GM18861 (cell line): Measurements from ENCODE around the gene MYH11.
A peak's percentile ranks its signal among the peaks of the same experiment; 100 is the strongest.

Experiments used
- ATAC-seq: cut with Tn5 transposase; IDR thresholded peaks from one replicate; pipeline ENCODE4 v1.9.1; 2021; ENCODE audit not compliant: unreplicated experiment

The MYH11 gene

DNA sequence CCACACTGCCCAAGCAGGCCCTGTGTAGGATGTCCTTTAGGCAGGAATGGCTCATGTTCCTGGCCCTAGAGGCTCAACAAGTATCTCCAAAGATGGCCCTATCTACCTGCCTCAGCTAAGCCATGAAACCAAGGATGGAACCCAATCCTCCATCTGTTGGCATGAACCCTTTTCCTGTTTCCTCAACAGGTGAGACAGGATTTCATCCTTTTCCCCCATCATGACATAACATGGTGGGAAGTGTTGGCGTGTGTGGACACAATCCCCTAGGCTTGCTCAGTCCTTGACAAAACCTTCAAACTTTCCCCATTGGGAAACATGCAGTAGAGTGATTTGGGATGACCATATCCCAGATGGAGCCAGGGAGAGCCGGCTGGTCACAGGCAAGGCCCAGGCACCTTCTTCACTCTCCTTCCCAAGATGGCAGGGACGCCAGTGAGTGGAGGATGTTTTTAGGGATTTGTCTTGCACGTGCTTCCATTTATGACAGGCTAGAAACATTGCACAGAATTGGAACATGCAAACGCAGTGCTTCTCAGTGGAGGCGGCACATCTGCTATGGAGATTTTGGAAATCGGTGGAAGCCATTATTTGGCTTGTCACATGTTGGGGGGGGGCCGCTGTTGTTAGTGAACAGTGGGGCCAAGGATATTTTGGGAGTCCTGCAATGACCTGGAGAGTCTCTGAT, 77.0 kb downstream of the MYH11 start:
- ATAC-seq = no peak

DNA sequence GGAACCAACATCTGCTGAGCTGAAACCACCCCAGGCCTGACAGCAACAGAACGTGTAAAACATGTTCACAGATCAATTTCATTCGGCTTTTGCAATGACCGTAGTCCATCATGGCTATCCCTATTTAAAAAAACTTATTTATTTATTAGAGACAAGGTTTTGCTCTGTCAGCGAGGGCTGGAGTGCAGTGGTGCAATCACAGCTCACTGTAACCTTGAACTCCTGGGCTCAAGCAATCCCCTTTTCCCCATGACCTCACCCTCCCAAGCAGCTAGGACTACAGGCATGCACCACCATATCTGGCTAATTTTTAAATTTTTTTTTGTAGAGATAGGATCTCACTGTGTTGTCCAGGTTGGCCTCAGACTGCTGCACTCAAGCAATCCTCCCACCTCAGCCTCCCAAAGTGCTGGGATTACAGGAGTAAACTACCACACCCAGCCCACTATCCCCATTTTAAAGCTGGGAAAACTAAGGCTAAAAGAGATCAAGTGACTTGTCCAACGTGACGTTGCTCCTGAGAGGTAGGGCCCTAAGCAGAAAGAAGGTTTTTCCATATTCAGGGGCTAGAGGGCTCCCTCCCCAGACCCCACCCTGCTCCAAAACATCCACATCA, 77.7 kb downstream of the MYH11 start:
- ATAC-seq = no peak

DNA sequence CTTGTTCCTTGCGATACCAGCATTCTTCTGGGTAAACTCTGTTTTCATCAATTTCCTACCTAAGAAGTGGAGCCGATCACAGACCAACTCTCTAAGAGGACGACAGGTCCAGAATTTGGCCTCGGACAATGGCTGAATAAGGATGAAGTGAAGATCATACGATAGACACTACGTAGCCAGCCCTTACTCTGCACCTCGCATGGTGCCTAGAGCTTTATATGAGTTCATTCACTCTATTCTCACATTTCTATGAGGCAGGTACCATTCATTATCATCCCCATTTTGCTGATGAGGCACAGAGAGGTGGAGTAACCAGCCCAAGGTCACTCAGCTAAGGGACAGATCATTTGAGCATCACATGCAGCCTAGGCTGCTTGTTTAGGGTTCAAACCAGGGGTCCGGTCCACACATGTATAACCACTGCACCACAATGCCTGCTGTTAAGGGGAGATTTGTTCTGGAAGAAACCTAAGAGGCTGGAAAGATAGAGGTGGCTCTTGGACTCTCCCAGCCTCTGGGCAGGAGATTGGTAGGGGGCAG, 78.6 kb downstream of the MYH11 start:
- ATAC-seq = no peak

DNA sequence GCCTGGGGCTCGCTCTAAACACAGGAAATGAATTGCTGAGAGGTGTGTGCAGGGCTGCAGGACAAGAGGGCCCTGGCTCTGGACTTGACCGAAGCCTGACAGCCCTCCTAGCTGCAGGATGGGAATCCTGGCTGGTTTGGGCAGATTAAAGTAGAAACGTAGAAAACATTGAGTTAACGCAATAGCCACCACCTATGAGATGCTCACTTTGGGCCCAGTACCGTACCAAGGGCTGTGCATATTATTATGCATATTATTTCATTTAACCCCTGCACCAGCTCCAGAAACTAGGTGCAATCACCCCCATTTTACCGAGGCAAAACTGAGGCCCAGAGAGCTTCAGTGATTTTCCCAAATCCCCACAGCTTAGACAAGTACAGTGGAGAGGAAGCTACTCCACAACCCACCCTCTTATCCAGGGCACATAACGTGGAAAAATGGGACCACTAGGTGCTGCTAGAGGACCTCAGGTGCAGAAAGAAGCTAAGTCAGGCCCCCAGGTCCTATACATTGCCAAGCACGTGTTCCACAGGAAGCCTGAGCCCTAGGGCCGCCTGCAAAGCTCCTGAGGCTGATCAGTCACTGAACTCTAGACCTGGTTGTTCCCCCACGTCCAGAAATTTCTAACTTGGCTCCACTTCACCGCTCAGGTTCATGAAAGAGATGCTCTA, 79.2 kb downstream of the MYH11 start:
- ATAC-seq = no peak

DNA sequence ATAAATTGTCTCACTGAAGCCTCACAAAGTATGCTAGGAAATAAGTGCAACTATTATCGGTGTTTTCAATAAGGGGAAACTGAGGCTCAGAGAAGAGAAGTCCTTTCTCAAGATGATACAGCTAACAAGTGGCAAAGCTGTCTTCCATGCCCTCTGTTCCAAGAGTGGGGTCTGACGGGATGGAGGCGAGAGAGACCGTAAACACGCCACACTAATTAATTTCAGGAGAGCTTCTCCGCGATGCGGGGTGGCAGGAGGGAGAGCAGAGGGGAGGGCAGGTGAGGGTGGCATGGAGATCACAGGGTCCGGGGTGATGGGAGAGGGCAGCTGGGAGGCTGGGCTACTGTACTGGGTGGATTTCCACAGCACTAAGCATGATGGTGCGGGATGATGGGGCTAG, 80.3 kb downstream of the MYH11 start:
- no peak for ATAC-seq

DNA sequence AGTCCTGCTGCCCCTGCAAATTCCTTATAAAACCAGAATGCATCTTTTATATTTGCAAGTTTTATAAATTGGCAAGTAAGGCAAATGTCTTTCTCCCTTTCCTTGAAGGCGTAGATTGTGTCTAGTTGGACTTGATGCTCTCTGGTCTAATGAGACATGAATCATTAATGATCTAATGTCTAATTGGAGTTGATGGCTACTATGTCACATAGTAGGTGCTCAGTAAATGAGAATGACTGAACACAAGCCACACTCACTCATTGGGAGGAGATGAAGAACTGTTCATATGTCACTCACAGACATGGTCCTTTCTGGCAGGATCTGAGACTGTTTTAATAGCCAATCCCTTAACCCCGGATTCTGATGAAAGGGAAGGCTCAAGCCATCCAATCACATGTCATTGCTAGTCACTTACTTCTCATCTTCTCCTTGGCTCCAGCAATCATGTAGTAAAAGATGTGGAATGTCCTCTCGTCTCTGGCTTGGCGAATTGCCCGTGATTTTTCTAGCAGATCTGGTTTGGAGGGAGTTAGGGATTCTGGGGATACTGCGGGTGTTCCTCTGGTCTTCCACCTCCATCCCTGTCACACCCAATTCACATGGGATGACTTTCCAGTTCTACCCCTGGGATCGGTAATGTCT, 81.0 kb downstream of the MYH11 start:
- ATAC-seq = no peak

DNA sequence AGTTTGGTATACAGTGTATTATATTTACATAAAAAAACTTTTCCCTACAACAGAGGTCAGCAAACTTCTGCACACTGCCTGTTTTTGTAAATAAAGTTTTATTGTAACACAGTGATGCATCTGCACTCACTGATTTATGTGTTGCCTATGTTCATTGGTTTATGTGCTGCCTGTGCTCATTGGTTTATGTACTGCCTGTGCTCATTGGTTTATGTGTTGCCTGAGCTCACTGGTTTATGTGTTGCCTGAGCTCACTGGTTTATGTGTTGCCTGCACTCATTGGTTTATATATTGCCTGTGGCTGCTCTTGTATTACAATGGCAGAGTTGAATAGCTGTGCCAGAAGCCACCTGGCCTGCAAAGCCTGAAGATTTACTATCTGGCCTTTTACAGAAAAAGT, 81.6 kb downstream of the MYH11 start:
- ATAC-seq = no peak

DNA sequence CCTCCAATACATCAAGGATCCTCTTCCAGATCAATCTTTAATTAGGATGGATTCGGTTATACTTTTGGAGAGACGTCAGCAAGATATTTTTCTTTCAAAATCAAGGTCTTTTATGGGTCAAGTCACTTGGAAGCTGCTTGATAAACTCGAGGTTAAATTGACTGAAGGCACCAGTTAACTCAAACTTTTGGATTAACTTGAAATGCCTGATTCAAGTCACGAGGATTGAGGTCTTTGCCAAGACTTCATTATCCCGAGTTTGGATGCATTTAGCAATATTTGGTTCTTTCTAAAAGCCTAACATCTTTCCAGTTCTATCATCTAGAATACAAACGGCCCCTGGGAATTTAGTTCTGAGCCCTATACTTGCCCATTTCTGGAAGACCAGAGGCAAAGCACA, 82.9 kb downstream of the MYH11 start:
- ATAC-seq = no peak

DNA sequence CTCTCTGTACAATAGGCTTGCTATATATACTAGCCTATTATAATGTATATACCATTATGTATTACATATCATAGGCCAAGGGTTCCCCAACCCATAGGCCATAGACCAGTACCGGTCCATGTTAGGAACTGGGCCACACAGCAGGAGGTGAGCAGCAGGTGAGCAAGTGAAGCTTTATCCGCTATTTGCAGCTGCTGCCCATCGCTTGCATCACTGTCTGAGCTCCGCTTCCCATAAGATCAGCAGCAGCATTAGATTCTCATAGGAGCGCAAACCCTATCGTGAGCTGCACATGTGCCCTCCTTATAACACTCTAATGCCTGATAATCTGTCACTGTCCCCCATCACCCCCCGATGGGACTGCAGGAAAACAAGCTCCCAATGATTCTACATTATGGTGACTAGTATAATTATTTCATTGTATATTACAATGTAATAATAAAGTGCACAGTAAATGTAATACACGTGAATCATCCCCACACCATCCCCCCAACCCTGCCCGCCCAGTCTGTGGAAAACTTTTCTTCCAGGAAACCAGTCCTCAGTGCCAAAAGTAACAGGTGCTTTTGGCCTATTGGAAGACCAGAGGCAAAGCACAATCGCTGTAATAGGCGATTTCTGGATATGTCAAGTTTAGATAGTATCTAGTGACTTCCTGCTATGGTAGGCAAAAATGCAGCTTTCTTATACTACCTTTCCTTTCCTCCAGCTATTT, 84.1 kb downstream of the MYH11 start:
- no peak for ATAC-seq

DNA sequence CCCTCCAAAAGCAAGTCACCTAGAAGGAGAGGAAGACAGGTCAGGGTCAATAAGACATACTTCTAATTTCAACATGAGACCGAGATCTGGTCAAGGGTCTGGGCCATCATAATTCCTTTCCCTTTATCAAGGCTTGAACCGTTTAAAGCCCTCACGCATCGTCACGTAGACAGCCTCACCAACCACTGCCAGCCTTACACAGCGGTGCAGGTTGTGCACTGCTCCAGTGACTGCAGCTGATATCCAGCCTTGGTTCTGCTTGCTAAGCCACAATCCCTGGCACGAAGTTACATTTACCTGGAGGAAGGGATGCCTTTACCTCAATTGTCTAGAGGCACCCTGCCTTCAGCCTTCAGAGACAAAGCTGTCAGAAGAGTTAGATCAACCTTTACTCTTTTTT, 85.1 kb downstream of the MYH11 start:
- ATAC-seq = no peak

DNA sequence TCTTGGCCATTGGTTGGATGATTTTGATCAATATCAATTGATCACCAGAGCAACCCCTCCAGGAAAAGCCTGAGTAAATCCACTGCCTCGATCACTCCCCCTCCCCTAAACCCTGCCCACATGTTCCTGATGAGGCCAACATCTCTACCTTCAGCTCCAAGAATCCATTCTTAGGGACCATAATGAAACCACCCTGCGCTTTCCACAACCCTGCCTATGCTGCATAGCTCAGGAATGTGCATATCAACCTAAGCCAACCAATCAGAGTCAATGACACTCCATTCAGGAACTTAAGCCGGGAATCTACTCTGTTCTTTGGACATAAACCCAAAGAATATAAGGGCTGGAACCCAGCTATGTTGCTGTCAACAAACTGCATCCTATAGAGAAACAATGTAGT, 86.3 kb downstream of the MYH11 start:
- no peak for ATAC-seq

DNA sequence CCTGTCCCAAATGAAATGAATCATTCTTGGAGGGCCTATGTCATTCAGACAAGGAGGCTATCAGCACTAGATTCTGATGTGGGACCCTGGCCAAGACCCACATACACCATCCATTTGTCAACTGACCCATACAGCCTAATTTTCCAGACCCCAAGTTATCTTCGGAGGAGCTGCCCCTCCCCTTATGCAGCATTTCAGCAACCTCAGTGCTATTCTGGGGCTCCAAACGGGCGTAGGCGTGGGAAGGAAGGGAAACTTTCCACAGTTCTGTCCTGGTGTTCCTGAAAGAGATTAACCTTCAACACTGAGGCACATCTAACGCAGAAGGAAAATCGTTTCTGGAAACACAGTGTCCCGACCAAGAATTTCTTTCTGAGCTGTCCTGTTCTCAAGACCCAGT, 86.7 kb downstream of the MYH11 start:
- ATAC-seq = no peak

DNA sequence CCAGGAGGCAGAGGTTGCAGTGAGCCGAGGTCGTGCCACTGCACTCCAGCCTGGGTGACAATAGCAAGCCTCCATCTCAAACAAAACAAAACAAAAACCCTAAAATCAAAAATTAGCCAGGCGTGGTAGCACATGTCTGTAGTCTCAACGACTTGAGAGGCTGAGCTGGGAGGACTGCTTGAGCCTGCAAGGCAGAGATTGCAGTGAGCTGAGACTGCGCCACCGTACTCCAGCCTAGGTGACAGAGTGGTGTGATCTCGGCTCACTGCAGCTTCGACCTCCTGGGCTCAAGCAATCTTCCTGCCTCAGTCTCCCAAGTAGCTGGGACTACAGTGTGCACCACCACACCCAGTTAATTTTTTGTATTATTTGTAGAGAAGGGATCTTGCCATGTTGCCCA, 87.6 kb downstream of the MYH11 start:
- ATAC-seq = no peak

DNA sequence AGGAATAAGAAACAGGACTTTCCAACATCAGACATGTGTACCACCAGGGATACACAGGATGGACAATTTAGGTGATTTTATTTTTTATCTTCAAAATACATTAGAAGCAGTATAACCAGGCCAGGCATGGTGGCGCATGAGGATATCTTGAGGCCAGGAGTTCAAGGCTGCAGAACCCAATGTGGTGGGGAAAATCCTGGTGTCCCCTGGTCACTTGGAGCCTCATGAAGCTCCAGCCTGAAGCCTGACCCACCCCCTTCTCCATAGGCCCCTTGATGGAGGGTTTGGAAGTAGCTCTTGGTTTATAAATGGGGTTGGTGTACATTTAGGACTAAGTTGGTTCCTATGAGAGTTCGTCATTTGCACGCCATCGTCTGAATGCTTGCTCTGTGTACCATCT, 88.6 kb downstream of the MYH11 start:
- no peak for ATAC-seq

DNA sequence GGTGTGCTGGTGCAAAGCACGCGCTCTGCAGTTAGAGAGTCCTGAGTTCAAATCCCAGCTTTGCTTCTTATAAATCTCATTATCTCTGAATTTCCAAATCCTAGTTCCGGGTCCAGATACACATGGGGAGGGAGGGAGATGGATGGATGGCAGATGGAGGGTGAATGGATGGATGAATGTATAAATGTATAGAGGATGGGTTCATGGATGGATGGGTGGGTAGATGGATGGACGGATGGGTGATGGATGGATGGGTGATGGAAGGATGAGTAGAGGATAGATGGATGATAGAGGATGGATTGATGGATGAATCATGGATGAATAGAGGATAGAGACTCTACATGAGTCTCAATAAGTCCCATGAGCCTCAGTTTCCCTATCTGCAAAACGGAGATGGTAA, 89.9 kb downstream of the MYH11 start:
- ATAC-seq = no peak

DNA sequence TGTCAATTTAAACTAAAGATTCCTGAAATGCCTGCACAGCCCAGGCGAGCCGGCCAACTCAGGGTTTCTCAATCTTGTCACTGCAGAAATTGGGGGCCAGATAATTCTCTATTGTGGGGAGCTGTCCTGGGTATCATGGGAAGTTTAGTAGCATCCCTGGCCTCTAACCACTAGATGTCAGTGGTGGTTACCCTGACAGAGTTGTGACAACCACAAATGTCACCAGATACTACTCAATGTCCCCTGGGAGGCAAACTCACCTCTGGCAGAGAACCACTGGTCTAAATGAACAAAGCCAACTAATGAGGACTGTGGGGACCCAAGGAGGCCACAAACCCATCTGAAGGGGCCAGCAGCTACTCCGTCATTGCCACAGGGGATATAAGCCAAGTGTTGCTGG, 90.9 kb downstream of the MYH11 start:
- peak; percentile 85 for ATAC-seq

DNA sequence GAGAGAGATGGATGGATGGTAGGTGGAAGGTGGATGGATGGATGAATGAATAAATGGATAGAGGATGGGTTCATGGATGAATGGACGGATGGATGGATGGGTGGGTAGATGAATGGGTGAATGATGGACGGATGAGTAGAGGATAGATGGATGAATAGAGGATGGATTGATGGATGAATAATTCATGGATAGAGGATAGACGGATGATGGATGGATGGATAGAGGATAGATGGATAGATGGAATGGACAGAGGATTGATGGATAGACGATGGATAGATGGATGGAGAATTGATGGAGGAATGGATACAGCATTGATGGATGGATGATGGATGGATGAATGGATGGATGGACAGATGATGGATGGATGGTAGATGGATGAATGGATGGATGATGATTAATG, 91.7 kb downstream of the MYH11 start:
- no peak for ATAC-seq

DNA sequence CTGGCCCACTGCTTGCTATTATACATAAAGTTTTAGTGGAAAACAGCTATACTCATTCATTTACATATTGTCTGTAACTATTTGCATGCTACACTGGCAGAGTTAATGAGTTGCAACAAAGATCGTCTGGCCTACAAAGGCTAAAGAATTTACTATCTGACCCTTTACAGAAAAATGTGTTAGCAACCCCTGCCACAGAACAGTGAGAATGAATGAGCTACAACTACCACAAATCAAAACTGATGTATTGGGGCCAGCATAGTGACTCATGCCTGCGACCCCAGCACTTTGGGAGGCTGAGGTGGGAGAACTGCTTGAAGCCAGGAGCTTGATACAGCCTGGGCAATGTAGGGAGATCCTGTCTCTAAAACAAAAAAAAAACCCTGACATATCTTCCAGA, 92.7 kb downstream of the MYH11 start:
- ATAC-seq = no peak

DNA sequence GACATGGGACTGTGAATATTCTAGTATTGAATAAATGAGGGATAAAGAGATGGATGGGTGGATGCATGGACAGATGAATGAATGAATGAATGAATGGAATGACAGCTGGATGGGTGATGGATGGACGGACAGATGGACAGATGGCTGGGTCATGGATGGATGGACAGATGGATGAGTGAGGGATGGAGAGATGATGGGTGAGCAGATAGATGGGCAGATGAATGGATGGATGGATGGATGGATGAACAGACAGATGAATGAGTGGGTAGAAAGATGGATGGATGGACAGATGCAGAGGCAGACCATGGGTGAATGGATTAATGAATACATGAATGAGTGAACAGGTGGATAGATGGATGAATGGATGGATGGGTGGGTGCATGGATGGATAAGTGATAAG, 96.7 kb downstream of the MYH11 start:
- no peak for ATAC-seq

DNA sequence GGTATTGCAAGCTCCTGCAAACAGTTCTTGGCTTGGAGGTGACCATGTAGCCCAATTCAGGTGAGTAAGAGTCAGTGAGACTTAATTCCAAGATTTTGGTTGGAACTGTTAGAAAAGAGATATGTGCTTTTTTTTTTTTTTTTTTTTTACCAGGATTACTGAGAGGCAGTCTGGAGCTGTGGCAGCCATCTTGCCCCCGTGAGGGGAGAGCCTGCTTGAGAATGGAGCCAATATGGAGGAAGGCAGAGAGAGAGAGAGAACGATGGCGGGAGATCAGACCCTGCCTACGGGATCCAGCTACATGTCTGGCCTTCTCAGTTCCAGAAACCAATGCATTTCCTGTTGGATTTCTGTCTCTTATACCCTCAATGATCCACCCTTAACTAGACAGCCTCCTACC, 97.8 kb downstream of the MYH11 start:
- no peak for ATAC-seq

DNA sequence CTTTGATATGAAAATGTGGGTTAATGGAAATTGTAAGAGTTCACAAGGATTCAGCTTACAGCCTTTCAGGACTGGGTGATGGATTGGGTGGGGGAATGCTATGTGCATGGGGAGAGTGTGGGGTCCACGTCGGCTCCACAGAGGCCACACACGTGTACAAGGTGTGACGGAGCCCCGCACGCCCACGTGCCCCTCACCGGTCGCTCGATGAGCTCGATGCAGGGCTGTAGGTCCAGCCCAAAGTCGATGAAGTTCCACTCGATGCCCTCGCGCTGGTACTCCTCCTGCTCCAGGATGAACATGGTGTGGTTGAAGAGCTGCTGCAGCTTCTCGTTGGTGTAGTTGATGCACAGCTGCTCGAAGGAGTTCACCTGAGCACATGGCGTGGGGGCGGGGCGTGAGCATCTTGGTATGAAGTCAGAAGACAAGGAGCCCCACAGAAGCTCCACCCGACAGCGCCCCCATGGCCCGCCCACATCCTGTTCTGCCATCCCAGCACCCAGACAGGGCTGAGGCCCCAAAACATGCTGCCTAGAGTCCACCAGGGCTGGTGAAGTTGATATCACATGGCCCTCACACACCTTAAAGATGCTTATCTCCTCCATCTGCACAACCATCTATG, 99.1 kb downstream of the MYH11 start:
- ATAC-seq = no peak
